Vagina (tissue), 2 donors: Measurements from ENCODE around the gene GLT8D1.

Experiments used
- POLR2A ChIP-seq, 2 donors: fragments of 450-650 bp; IDR thresholded peaks; one replicate each; pipeline ENCODE4 v1.6.1; 2017; ENCODE audit warnings: antibody characterized with exemption in 2 of 2, mild to moderate bottlenecking in 2 of 2, moderate library complexity in 2 of 2
- POLR2AphosphoS5 ChIP-seq, 2 donors: sonication (generic); formaldehyde crosslinking; IDR thresholded peaks; one replicate each; pipeline ENCODE4 v1.9.0; 2017; ENCODE audit warnings: antibody characterized with exemption in 2 of 2, mild to moderate bottlenecking in 2 of 2, low read depth in 1 of 2; ENCODE audit not compliant: insufficient read depth in 1 of 2
- TF ChIP-seq, protein P1 (sequence below), 3 experiments: fragments of 450-650 bp in 2 of 3; fragments of 200-600 bp in 1 of 3; sonication (generic) in 1 of 3; IDR thresholded peaks; one replicate each; pipeline ENCODE4 v1.5.1; 2017 to 2019; ENCODE audit warnings: antibody characterized with exemption in 3 of 3, mild to moderate bottlenecking in 2 of 3, moderate library complexity in 2 of 3

DNA sequence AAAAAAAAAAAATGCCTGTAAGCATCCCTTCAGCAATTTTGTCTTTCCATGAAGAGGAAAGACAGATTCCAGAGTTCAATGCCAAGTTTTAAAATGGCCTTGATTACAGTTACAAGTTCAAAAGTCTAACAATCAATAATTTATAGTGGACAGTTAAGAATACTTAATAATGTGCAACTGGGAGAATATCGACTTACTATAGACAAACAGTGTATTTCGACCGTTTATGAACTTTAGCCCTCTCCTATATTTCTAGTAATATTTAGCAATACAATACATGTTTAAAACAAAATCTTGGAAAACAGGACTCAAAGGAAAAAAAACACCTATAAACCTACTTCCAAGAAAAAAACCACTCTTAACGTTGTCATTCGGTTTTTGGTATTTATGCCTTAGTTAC, 21.4 kb downstream of the GLT8D1 start:
- TF ChIP-seq POLR2AphosphoS5 (IDR thresholded peaks at IDR 0.05; ENCODE audit: insufficient read depth in 1 of 2, low read depth in 1 of 2) (no peak), POLR2A (IDR thresholded peaks at IDR 0.05) (no peak)
- TF ChIP-seq, protein P1, sequence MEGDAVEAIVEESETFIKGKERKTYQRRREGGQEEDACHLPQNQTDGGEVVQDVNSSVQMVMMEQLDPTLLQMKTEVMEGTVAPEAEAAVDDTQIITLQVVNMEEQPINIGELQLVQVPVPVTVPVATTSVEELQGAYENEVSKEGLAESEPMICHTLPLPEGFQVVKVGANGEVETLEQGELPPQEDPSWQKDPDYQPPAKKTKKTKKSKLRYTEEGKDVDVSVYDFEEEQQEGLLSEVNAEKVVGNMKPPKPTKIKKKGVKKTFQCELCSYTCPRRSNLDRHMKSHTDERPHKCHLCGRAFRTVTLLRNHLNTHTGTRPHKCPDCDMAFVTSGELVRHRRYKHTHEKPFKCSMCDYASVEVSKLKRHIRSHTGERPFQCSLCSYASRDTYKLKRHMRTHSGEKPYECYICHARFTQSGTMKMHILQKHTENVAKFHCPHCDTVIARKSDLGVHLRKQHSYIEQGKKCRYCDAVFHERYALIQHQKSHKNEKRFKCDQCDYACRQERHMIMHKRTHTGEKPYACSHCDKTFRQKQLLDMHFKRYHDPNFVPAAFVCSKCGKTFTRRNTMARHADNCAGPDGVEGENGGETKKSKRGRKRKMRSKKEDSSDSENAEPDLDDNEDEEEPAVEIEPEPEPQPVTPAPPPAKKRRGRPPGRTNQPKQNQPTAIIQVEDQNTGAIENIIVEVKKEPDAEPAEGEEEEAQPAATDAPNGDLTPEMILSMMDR (IDR thresholded peaks at IDR 0.05): no peak
